GM18517 (cell line): Measurements from ENCODE around the gene BATF.

Source experiments
- ATAC-seq: cut with Tn5 transposase; IDR thresholded peaks from one replicate; pipeline ENCODE4 v1.9.1; 2021; ENCODE audit warnings: mild to moderate bottlenecking, moderate library complexity; ENCODE audit not compliant: unreplicated experiment

Gene BATF

GRCh38 chr14:75591987-75592575, 69.8 kb downstream of the BATF start:
- ATAC-seq = no peak

GRCh38 chr14:75595226-75595625, 73.0 kb downstream of the BATF start:
- ATAC-seq = no peak
